ENCODE data around the gene LHX3.

GRCh38 chr9:136233411-136233810, 28.5 kb upstream of the LHX3 start:
- TF ChIP-seq CTCF (IDR thresholded peaks at IDR 0.05; ENCODE audit: insufficient read depth, low read length) = no peak
- no peak for TF ChIP-seq POLR2AphosphoS5 (IDR thresholded peaks at IDR 0.05; ENCODE audit: low read depth)
- no peak for TF ChIP-seq REST (IDR thresholded peaks at IDR 0.05; ENCODE audit: insufficient replicate concordance, low read depth)
